H7 (cell line): ENCODE measurements around the gene SCAMP1. TPM values are rescaled to one million over a fixed set of nuclear protein-coding genes. Genes with fewer than 3 reads are reported as not detected.

Experiments used
- DNase-seq: peaks from one replicate; pipeline ENCODE4 v3.0.0; 2012
- H3K27me3 ChIP-seq: 2 replicates; pipeline ENCODE4 v1.6.0; 2011; ENCODE audit warnings: mild to moderate bottlenecking, low read length; ENCODE audit not compliant: control insufficient read depth, insufficient read depth
- H3K36me3 ChIP-seq: replicated peaks from 2 replicates; pipeline ENCODE4 v1.5.1; 2011; ENCODE audit warnings: low read length; ENCODE audit not compliant: control insufficient read depth, insufficient read depth
- H3K4me3 ChIP-seq: 2 replicates; pipeline ENCODE4 v1.5.1; 2011; ENCODE audit warnings: low read depth, mild to moderate bottlenecking, control low read depth, low read length, moderate library complexity; ENCODE audit not compliant: insufficient read depth
- total RNA-seq: library from RNA; depleted of rRNA; stranded (reverse); fragments of >200 nt; shearing (Covaris generic); gene quantifications from 2 replicates; pipeline ENCODE4 v1.2.3, GENCODE V29; 2014; rRNA removed

SCAMP1 gene
- total RNA-seq, 1 experiment from 2014 or later = 39.1 TPM

- Histone ChIP-seq H3K36me3 (no peaks in the 10 kb centered on the region), H3K27me3 (no peaks in the 10 kb centered on the region), H3K4me3 (no peak overlapping the region)
- peak; percentile 58 for DNase-seq
Measured at GRCh38 chr5:78518365-78519197, 158.2 kb downstream of the SCAMP1 start.

- no peaks in the 10 kb centered on the region for H3K27me3 ChIP-seq
- no peak overlapping the region for H3K4me3 ChIP-seq
- no peaks in the 10 kb centered on the region for H3K36me3 ChIP-seq
- no peak for DNase-seq
Measured at GRCh38 chr5:78519198-78519941, 159.0 kb downstream of the SCAMP1 start.

GRCh38 chr5:78521455-78521854 is 161.0 kb downstream of the SCAMP1 start:
- H3K27me3 ChIP-seq = no peaks in the 10 kb centered on the region
- H3K4me3 ChIP-seq = no peak overlapping the region
- no peak for DNase-seq
- no peaks in the 10 kb centered on the region for H3K36me3 ChIP-seq

GRCh38 chr5:78522476-78523260 is 162.3 kb downstream of the SCAMP1 start:
- Histone ChIP-seq H3K36me3 (no peaks in the 10 kb centered on the region), H3K4me3 (no peak overlapping the region), H3K27me3 (no peaks in the 10 kb centered on the region)
- DNase-seq = no peak

GRCh38 chr5:78523314-78524193 is 163.1 kb downstream of the SCAMP1 start:
- DNase-seq = no peak
- Histone ChIP-seq H3K4me3 (no peak overlapping the region), H3K36me3 (no peaks in the 10 kb centered on the region), H3K27me3 (no peaks in the 10 kb centered on the region)

GRCh38 chr5:78526049-78526525 is 165.7 kb downstream of the SCAMP1 start:
- no peak for DNase-seq
- Histone ChIP-seq H3K36me3 (no peaks in the 10 kb centered on the region), H3K27me3 (no peaks in the 10 kb centered on the region), H3K4me3 (no peak overlapping the region)

- H3K4me3 ChIP-seq = no peak overlapping the region
- no peaks in the 10 kb centered on the region for H3K36me3 ChIP-seq
- DNase-seq = peak; percentile 56
- no peaks in the 10 kb centered on the region for H3K27me3 ChIP-seq
Measured at GRCh38 chr5:78527054-78527859, 166.8 kb downstream of the SCAMP1 start.

GRCh38 chr5:78527925-78528324 is 167.5 kb downstream of the SCAMP1 start:
- no peaks in the 10 kb centered on the region for H3K27me3 ChIP-seq
- no peaks in the 10 kb centered on the region for H3K36me3 ChIP-seq
- no peak overlapping the region for H3K4me3 ChIP-seq
- DNase-seq = no peak

Other genes starting within 250 kb of the SCAMP1 start
- 40.1 and 49.8 TPM in 2 replicates for gene AP3B1, start 65.9 kb upstream of the SCAMP1 start, total RNA-seq